SU-DHL-6 (cell line): ENCODE results near the gene THOC1.

Source experiments
- H2AFZ ChIP-seq: fragments of 200-600 bp; sonication (generic); 2 replicates; pipeline ENCODE4 v1.6.1; 2014; ENCODE audit warnings: low read depth, mild to moderate bottlenecking, moderate library complexity, mixed read lengths, antibody characterized with exemption, low read length; ENCODE audit not compliant: severe bottlenecking
- H3F3A ChIP-seq: fragments of 200-600 bp; shearing (Covaris generic); 2 replicates; pipeline ENCODE4 v1.6.0; 2016; ENCODE audit warnings: antibody characterized with exemption, mild to moderate bottlenecking; ENCODE audit not compliant: insufficient read depth
- H3K27ac ChIP-seq: fragments of 200-600 bp; sonication (generic); 2 replicates; pipeline ENCODE4 v1.5.1; 2016; ENCODE audit warnings: low read depth, mild to moderate bottlenecking, low read length, moderate library complexity, mixed read lengths
- H3K27me3 ChIP-seq: fragments of 200-600 bp; sonication (generic), shearing (Covaris generic); 2 replicates; pipeline ENCODE4 v1.6.0; 2014; ENCODE audit warnings: mild to moderate bottlenecking, low read length
- H3K36me3 ChIP-seq: fragments of 200-600 bp; sonication (generic); 2 replicates; pipeline ENCODE4 v1.6.1; 2014; ENCODE audit warnings: mild to moderate bottlenecking, low read length, mixed read lengths
- H3K4me2 ChIP-seq: fragments of 300-600, 200-600 bp; shearing (Covaris generic), sonication (generic); 2 replicates; pipeline ENCODE4 v1.6.0; 2014; ENCODE audit warnings: low read length, low read depth, mild to moderate bottlenecking; ENCODE audit not compliant: poor library complexity, severe bottlenecking
- H3K4me3 ChIP-seq: fragments of 200-600 bp; sonication (generic); 2 replicates; pipeline ENCODE4 v1.5.1; 2014; ENCODE audit warnings: antibody characterized with exemption, low read length, mild to moderate bottlenecking, mixed read lengths; ENCODE audit not compliant: insufficient read depth, poor library complexity, severe bottlenecking
- H3K79me2 ChIP-seq: fragments of 200-600 bp; sonication (generic); 2 replicates; pipeline ENCODE4 v1.6.1; 2014; ENCODE audit warnings: mild to moderate bottlenecking, low read length, moderate library complexity; ENCODE audit not compliant: insufficient read depth
- H3K9ac ChIP-seq: fragments of 200-600 bp; sonication (generic); 2 replicates; pipeline ENCODE4 v1.7.0; 2014; ENCODE audit warnings: mild to moderate bottlenecking, low read length
- H3K9me2 ChIP-seq: fragments of 200-600 bp; sonication (generic); replicated peaks from 2 replicates; pipeline ENCODE4 v1.6.1; 2014; ENCODE audit warnings: low read length; ENCODE audit not compliant: insufficient read depth
- H3K9me3 ChIP-seq: fragments of 200-600 bp; sonication (generic); 2 replicates; pipeline ENCODE4 v1.6.1; 2014; ENCODE audit warnings: low read length, mixed read lengths; ENCODE audit not compliant: insufficient read depth
- H4K20me1 ChIP-seq: fragments of 200-600 bp; sonication (generic); 2 replicates; pipeline ENCODE4 v1.6.1; 2014; ENCODE audit warnings: low read depth, mild to moderate bottlenecking, antibody characterized with exemption, low read length, moderate library complexity, mixed read lengths
- CTCF ChIP-seq: fragments of 200-600 bp; sonication (generic); IDR thresholded peaks from one replicate; pipeline ENCODE4 v1.5.1; 2017; ENCODE audit warnings: antibody characterized with exemption, mild to moderate bottlenecking, low read length, moderate library complexity; ENCODE audit not compliant: insufficient read depth, poor library complexity, severe bottlenecking
- EZH2phosphoT487 ChIP-seq: fragments of 200-600 bp; sonication (generic), shearing (Covaris generic); conservative IDR thresholded peaks from 2 replicates; pipeline ENCODE4 v1.6.1; 2018; ENCODE audit warnings: mild to moderate bottlenecking, antibody characterized with exemption, low read length, moderate library complexity, mixed read lengths

THOC1 gene

GRCh38 chr18:306608-307255, 38.9 kb upstream of the THOC1 start:
- H3K4me2 ChIP-seq, result no peak overlapping the region
- H3K27ac ChIP-seq, result no peak overlapping the region
- H3K9me3 ChIP-seq, result no peaks in the 10 kb centered on the region
- no peaks in the 10 kb centered on the region for H4K20me1 ChIP-seq
- no peaks in the 10 kb centered on the region for H3K79me2 ChIP-seq
- H3K9ac ChIP-seq, result no peak overlapping the region
- TF ChIP-seq EZH2phosphoT487 (no peak), CTCF (no peak)
- no peak overlapping the region for H3K4me3 ChIP-seq
- H2AFZ ChIP-seq, result no peak overlapping the region
- no peaks in the 10 kb centered on the region for H3K36me3 ChIP-seq
- H3F3A ChIP-seq, result no peaks in the 10 kb centered on the region
- H3K27me3 ChIP-seq, result no peaks in the 10 kb centered on the region
- no peaks in the 10 kb centered on the region for H3K9me2 ChIP-seq

- Histone ChIP-seq H3K27ac (no peak overlapping the region), H3K36me3 (no peaks in the 10 kb centered on the region), H3K4me2 (no peak overlapping the region), H3K79me2 (no peaks in the 10 kb centered on the region), H4K20me1 (no peaks in the 10 kb centered on the region), H3K9ac (no peak overlapping the region), H3K9me2 (no peaks in the 10 kb centered on the region), H2AFZ (no peak overlapping the region), H3K9me3 (no peaks in the 10 kb centered on the region), H3K27me3 (no peaks in the 10 kb centered on the region), H3F3A (no peaks in the 10 kb centered on the region), H3K4me3 (no peak overlapping the region)
- TF ChIP-seq CTCF (no peak), EZH2phosphoT487 (no peak)
Observed at GRCh38 chr18:305003-305501, 37.2 kb upstream of the THOC1 start.

- H2AFZ ChIP-seq, result no peak overlapping the region
Observed at GRCh38 chr18:303607-304006, 35.8 kb upstream of the THOC1 start.

More at GRCh38 chr18:303607-304006, 35.8 kb upstream of the THOC1 start:
- Histone ChIP-seq H3K9me2 (no peaks in the 10 kb centered on the region), H3K4me2 (no peak overlapping the region), H3K27me3 (no peaks in the 10 kb centered on the region), H3K9me3 (no peaks in the 10 kb centered on the region), H3K79me2 (no peaks in the 10 kb centered on the region), H3K9ac (no peak overlapping the region), H3F3A (no peaks in the 10 kb centered on the region), H4K20me1 (no peaks in the 10 kb centered on the region), H3K4me3 (no peak overlapping the region), H3K36me3 (no peaks in the 10 kb centered on the region), H3K27ac (no peak overlapping the region)
- TF ChIP-seq CTCF, result no peak
- TF ChIP-seq EZH2phosphoT487, result no peak
